Measurements from ENCODE around the gene ZNF205. TPM values are rescaled to one million over a fixed set of nuclear protein-coding genes. Genes with fewer than 3 reads are reported as not detected.

ZNF205 gene
- total and polyA plus RNA-seq, 2 of the 4 experiments (the other 2 are of a cell fraction) = 8.2 to 12.7 TPM

DNA sequence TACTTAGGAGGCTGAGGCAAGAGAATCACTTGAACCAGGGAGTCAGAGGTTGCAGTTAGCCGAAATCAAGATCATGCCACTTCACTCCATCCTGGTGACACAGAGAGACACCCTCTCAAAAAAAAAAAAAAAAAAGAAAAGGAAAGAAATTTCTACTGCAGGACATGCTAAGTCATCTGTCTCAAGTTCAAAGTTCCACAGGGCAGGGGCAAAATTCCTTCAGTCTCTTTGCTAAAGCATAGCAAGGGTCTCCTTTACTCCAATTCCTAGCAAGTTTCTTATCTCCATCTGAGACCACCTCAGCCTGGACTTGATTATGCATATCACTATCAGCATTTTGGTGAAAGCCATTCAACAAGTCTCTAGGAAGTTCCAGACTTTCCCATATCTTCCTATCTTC is 27.9 kb upstream of the ZNF205 start:
- no CpG with 5 or more reads among the region's 1 CpG for WGBS, 2 experiments (ENCODE audit: extremely low coverage in 2 of 2, insufficient read length in 1 of 2)
- Histone ChIP-seq H3K18ac (ENCODE audit: low read depth, low read length) (no peak overlapping the region), H3K4me3 (ENCODE audit: insufficient read depth, low read depth, low read length) (no peak overlapping the region), H3K36me3 (ENCODE audit: control insufficient read depth, insufficient read depth, low read length) (no peaks in the 10 kb centered on the region), H4K91ac (ENCODE audit: insufficient read depth, low read depth, low read length) (no peak overlapping the region), H2BK15ac (ENCODE audit: low read depth, low read length) (no peak overlapping the region), H3K9me1 (ENCODE audit: insufficient read depth, low read length) (no peaks in the 10 kb centered on the region), H2BK20ac (ENCODE audit: low read depth, low read length) (no peak overlapping the region), H3K4me2 (ENCODE audit: low read depth, low read length) (no peak overlapping the region), H3K9me3 (ENCODE audit: control insufficient read depth, insufficient read depth, low read length) (no peaks in the 10 kb centered on the region), H3K27me3 (ENCODE audit: control insufficient read depth, insufficient read depth, low read length) (peaks cover 19% of the 10 kb centered on the region), H3K4me1 (ENCODE audit: control insufficient read depth, insufficient read depth, low read length) (no peaks in the 10 kb centered on the region), H2BK120ac (ENCODE audit: low read depth, low read length) (no peak overlapping the region), H3K23ac (ENCODE audit: low read depth, low read length) (no peak overlapping the region), H3K14ac (replicated peaks; ENCODE audit: low read depth, low read length) (no peak overlapping the region), H4K8ac (ENCODE audit: low read depth in 2 of 2, low read length in 2 of 2) (no peak overlapping the region), H2AK9ac (replicated peaks; ENCODE audit: low read depth, low read length, poor library complexity) (no peak overlapping the region), H3K27ac (ENCODE audit: insufficient read depth, low read length) (no peak overlapping the region), H2BK5ac (ENCODE audit: low read depth, low read length, poor library complexity, severe bottlenecking) (no peak overlapping the region), H3K9ac (ENCODE audit: low read depth, low read length) (no peak overlapping the region), H3K56ac (ENCODE audit: extremely low read depth, insufficient read depth, low read length) (no peak overlapping the region), H2AK5ac (ENCODE audit: low read depth, low read length) (no peak overlapping the region), H4K5ac (ENCODE audit: low read depth, low read length) (no peak overlapping the region), H2AFZ (replicated peaks; ENCODE audit: low read length, poor library complexity) (no peak overlapping the region), H3K4ac (ENCODE audit: low read depth, low read length) (no peak overlapping the region), H3K79me1 (ENCODE audit: low read depth in 1 of 2, low read length in 2 of 2) (no peaks in the 10 kb centered on the region), H4K20me1 (ENCODE audit: insufficient read depth, low read length) (no peaks in the 10 kb centered on the region)
- dilution Hi-C loops (cut with HindIII; ENCODE audit: low sequenced_read_pairs, unreplicated experiment) = no loop called here
- TF ChIP-seq, protein P1, sequence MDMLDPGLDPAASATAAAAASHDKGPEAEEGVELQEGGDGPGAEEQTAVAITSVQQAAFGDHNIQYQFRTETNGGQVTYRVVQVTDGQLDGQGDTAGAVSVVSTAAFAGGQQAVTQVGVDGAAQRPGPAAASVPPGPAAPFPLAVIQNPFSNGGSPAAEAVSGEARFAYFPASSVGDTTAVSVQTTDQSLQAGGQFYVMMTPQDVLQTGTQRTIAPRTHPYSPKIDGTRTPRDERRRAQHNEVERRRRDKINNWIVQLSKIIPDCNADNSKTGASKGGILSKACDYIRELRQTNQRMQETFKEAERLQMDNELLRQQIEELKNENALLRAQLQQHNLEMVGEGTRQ (IDR thresholded peaks at IDR 0.05; ENCODE audit: low read depth, low read length) = no peak
- TF ChIP-seq NFE2L2 (IDR thresholded peaks at IDR 0.05; ENCODE audit: low read depth, low read length) (no peak), MAFK (IDR thresholded peaks at IDR 0.05; ENCODE audit: low read depth, low read length) (no peak), SMC3 (IDR thresholded peaks at IDR 0.05; ENCODE audit: low read depth, low read length) (no peak), POLR2A (IDR thresholded peaks at IDR 0.05; ENCODE audit: low read depth, low read length) (no peak), BHLHE40 (IDR thresholded peaks at IDR 0.05; ENCODE audit: low read depth, low read length) (no peak), MXI1 (IDR thresholded peaks at IDR 0.05; ENCODE audit: borderline replicate concordance, low read depth, low read length) (no peak)
- POLR2A ChIA-PET (ENCODE audit: unreplicated experiment) = no interaction called here
- CTCF ChIA-PET = no interaction called here
- DNase-seq (no peak), ATAC-seq (ENCODE audit: low read depth) (no peak)
- in situ Hi-C loops (cut with MboI; ENCODE audit: low sequenced_read_pairs) = no loop called here
- no TSS peak for BruUV-seq (replicated peaks)
- intact Hi-C loops (cut with micrococcal nuclease) = no loop called here
